ENCODE data around the gene MYO3A. TPM values are rescaled to one million over a fixed set of nuclear protein-coding genes. Genes with fewer than 3 reads are reported as not detected.

MYO3A gene
- total RNA-seq, 4 donors from 2014 or later, result 0.58 to 3.4 TPM; not detected in 2

- H3K27ac ChIP-seq, result no peak overlapping the region
- TF ChIP-seq CTCF (IDR thresholded peaks at IDR 0.05) (no peak), POLR2A (IDR thresholded peaks at IDR 0.05) (no peak)
- intact Hi-C loops (cut with DNase I; ENCODE audit: low total_unique reads), result no loop called here
- H3K4me3 ChIP-seq, result no peak overlapping the region
- no peaks in the 10 kb centered on the region for H3K9me3 ChIP-seq
- H3K36me3 ChIP-seq, result no peaks in the 10 kb centered on the region
- DNase-seq, result no peak
- H3K27me3 ChIP-seq, result no peaks in the 10 kb centered on the region
- no peaks in the 10 kb centered on the region for H3K4me1 ChIP-seq
These were observed 243.3 kb downstream of the MYO3A start for GRCh38 chr10:26177341-26177740.

GRCh38 chr10:26194275-26194674 lies 260.2 kb downstream of the MYO3A start:
- Histone ChIP-seq H3K4me1 (no peaks in the 10 kb centered on the region), H3K36me3 (no peaks in the 10 kb centered on the region), H3K27me3 (no peaks in the 10 kb centered on the region), H3K27ac (no peak overlapping the region), H3K4me3 (no peak overlapping the region), H3K9me3 (no peaks in the 10 kb centered on the region)
- TF ChIP-seq CTCF (IDR thresholded peaks at IDR 0.05) (no peak), POLR2A (IDR thresholded peaks at IDR 0.05) (no peak)
- no peak for DNase-seq
- intact Hi-C loops (cut with DNase I; ENCODE audit: low total_unique reads), result no loop called here

- Histone ChIP-seq H3K4me3 (no peak overlapping the region), H3K4me1 (no peaks in the 10 kb centered on the region), H3K27ac (no peak overlapping the region), H3K36me3 (no peaks in the 10 kb centered on the region), H3K27me3 (no peaks in the 10 kb centered on the region), H3K9me3 (no peaks in the 10 kb centered on the region)
- no peak for TF ChIP-seq CTCF (IDR thresholded peaks at IDR 0.05)
- TF ChIP-seq POLR2A (IDR thresholded peaks at IDR 0.05), result no peak
- intact Hi-C loops (cut with DNase I; ENCODE audit: low total_unique reads), result no loop called here
- no peak for DNase-seq
These were observed 263.2 kb downstream of the MYO3A start for GRCh38 chr10:26197248-26197647.

GRCh38 chr10:26198119-26198518 lies 264.1 kb downstream of the MYO3A start:
- TF ChIP-seq POLR2A (IDR thresholded peaks at IDR 0.05) (no peak), CTCF (IDR thresholded peaks at IDR 0.05) (no peak)
- Histone ChIP-seq H3K4me3 (no peak overlapping the region), H3K4me1 (no peaks in the 10 kb centered on the region), H3K36me3 (no peaks in the 10 kb centered on the region), H3K9me3 (no peaks in the 10 kb centered on the region), H3K27ac (no peak overlapping the region), H3K27me3 (no peaks in the 10 kb centered on the region)
- intact Hi-C loops (cut with DNase I; ENCODE audit: low total_unique reads), result no loop called here
- no peak for DNase-seq

- no peak for DNase-seq
- no peak for TF ChIP-seq POLR2A (IDR thresholded peaks at IDR 0.05)
- TF ChIP-seq CTCF (IDR thresholded peaks at IDR 0.05), result no peak
- H3K4me1 ChIP-seq, result no peaks in the 10 kb centered on the region
- H3K27ac ChIP-seq, result no peak overlapping the region
- no peak overlapping the region for H3K4me3 ChIP-seq
- no peaks in the 10 kb centered on the region for H3K9me3 ChIP-seq
- no peaks in the 10 kb centered on the region for H3K27me3 ChIP-seq
- intact Hi-C loops (cut with DNase I; ENCODE audit: low total_unique reads), result no loop called here
- H3K36me3 ChIP-seq, result no peaks in the 10 kb centered on the region
These were observed 265.8 kb downstream of the MYO3A start for GRCh38 chr10:26199841-26200240.

Measured in uterus (tissue), 4 donors.